Muscle layer of colon (tissue), 2 donors: ENCODE measurements around the gene FAM181A.

Experiments
- H3K27ac ChIP-seq: one replicate; pipeline ENCODE4 v1.7.0; 2013; ENCODE audit warnings: low read depth, mild to moderate bottlenecking, low read length, moderate library complexity
- H3K27me3 ChIP-seq, 2 donors: one replicate each; pipeline ENCODE4 v1.7.0; 2013; ENCODE audit warnings: low read length in 2 of 2, mild to moderate bottlenecking in 2 of 2; ENCODE audit not compliant: insufficient read depth in 2 of 2, control insufficient read depth in 1 of 2
- H3K36me3 ChIP-seq: one replicate; pipeline ENCODE4 v1.7.0; 2013; ENCODE audit warnings: mild to moderate bottlenecking, low read length; ENCODE audit not compliant: insufficient read depth
- H3K4me1 ChIP-seq: one replicate; pipeline ENCODE4 v1.7.0; 2013; ENCODE audit warnings: mild to moderate bottlenecking, low read length; ENCODE audit not compliant: insufficient read depth
- H3K4me3 ChIP-seq, 2 donors: one replicate each; pipeline ENCODE4 v1.7.0; 2013; ENCODE audit warnings: low read length in 2 of 2, low read depth in 1 of 2, mild to moderate bottlenecking in 1 of 2, moderate library complexity in 1 of 2
- H3K9ac ChIP-seq: one replicate; pipeline ENCODE4 v1.7.0; 2013; ENCODE audit warnings: low read length
- H3K9me3 ChIP-seq: one replicate; pipeline ENCODE4 v1.7.0; 2013; ENCODE audit warnings: mild to moderate bottlenecking, low read length
- donor health status: abdominal sarcoma.
- donor health status: Adenocarcinoma of cecum.

Gene FAM181A

GRCh38 chr14:93961620-93962019 lies 34.5 kb downstream of the FAM181A start:
- H3K27me3 ChIP-seq = no peaks in the 10 kb centered on the region
- no peak overlapping the region for H3K27ac ChIP-seq
- no peak overlapping the region for H3K4me3 ChIP-seq
- H3K9me3 ChIP-seq = no peaks in the 10 kb centered on the region
- peaks cover 54% of the 10 kb centered on the region for H3K36me3 ChIP-seq
- H3K4me1 ChIP-seq = peaks cover 67% of the 10 kb centered on the region
- no peak overlapping the region for H3K9ac ChIP-seq

GRCh38 chr14:93962701-93963601 lies 35.8 kb downstream of the FAM181A start:
- Histone ChIP-seq H3K9ac (no peak overlapping the region), H3K4me1 (peaks cover 67% of the 10 kb centered on the region), H3K4me3 (no peak overlapping the region), H3K27me3 (no peaks in the 10 kb centered on the region), H3K27ac (peak overlapping the region; percentile 39), H3K9me3 (no peaks in the 10 kb centered on the region), H3K36me3 (peaks cover 59% of the 10 kb centered on the region)

GRCh38 chr14:93963692-93964091 lies 36.5 kb downstream of the FAM181A start:
- no peaks in the 10 kb centered on the region for H3K27me3 ChIP-seq
- peaks cover 67% of the 10 kb centered on the region for H3K4me1 ChIP-seq
- H3K9me3 ChIP-seq = no peaks in the 10 kb centered on the region
- H3K36me3 ChIP-seq = peaks cover 52% of the 10 kb centered on the region
- no peak overlapping the region for H3K9ac ChIP-seq
- no peak overlapping the region for H3K27ac ChIP-seq
- H3K4me3 ChIP-seq = no peak overlapping the region

- H3K9ac ChIP-seq = no peak overlapping the region
- H3K36me3 ChIP-seq = peaks cover 47% of the 10 kb centered on the region
- no peaks in the 10 kb centered on the region for H3K9me3 ChIP-seq
- H3K4me3 ChIP-seq = no peak overlapping the region
- no peaks in the 10 kb centered on the region for H3K27me3 ChIP-seq
- no peak overlapping the region for H3K27ac ChIP-seq
- peaks cover 67% of the 10 kb centered on the region for H3K4me1 ChIP-seq
Measured at GRCh38 chr14:93964281-93964680, 37.1 kb downstream of the FAM181A start.

- peaks cover 68% of the 10 kb centered on the region for H3K4me1 ChIP-seq
- H3K4me3 ChIP-seq = no peak overlapping the region
- no peaks in the 10 kb centered on the region for H3K9me3 ChIP-seq
- no peaks in the 10 kb centered on the region for H3K27me3 ChIP-seq
- peaks cover 45% of the 10 kb centered on the region for H3K36me3 ChIP-seq
- H3K9ac ChIP-seq = no peak overlapping the region
- H3K27ac ChIP-seq = no peak overlapping the region
Measured at GRCh38 chr14:93964820-93965286, 37.7 kb downstream of the FAM181A start.

- H3K4me1 ChIP-seq = peaks cover 69% of the 10 kb centered on the region
- H3K9ac ChIP-seq = no peak overlapping the region
- no peaks in the 10 kb centered on the region for H3K27me3 ChIP-seq
- H3K4me3 ChIP-seq = no peak overlapping the region
- H3K36me3 ChIP-seq = peaks cover 40% of the 10 kb centered on the region
- H3K9me3 ChIP-seq = no peaks in the 10 kb centered on the region
- H3K27ac ChIP-seq = peak overlapping the region; percentile 37
Measured at GRCh38 chr14:93965287-93965821, 38.2 kb downstream of the FAM181A start.

- Histone ChIP-seq H3K27ac (peak overlapping the region; percentile 37), H3K4me1 (peaks cover 76% of the 10 kb centered on the region), H3K36me3 (peaks cover 35% of the 10 kb centered on the region), H3K4me3 (no peak overlapping the region), H3K9me3 (no peaks in the 10 kb centered on the region), H3K27me3 (no peaks in the 10 kb centered on the region), H3K9ac (no peak overlapping the region)
Measured at GRCh38 chr14:93965946-93966474, 38.9 kb downstream of the FAM181A start.

GRCh38 chr14:93967637-93968250 lies 40.6 kb downstream of the FAM181A start:
- H3K36me3 ChIP-seq = peaks cover 23% of the 10 kb centered on the region
- peaks cover 85% of the 10 kb centered on the region for H3K4me1 ChIP-seq
- no peak overlapping the region for H3K9ac ChIP-seq
- no peaks in the 10 kb centered on the region for H3K9me3 ChIP-seq
- no peak overlapping the region for H3K4me3 ChIP-seq
- no peaks in the 10 kb centered on the region for H3K27me3 ChIP-seq
- peak overlapping the region; percentile 49 for H3K27ac ChIP-seq

- Histone ChIP-seq H3K9ac (no peak overlapping the region), H3K27me3 (no peaks in the 10 kb centered on the region), H3K9me3 (no peaks in the 10 kb centered on the region), H3K36me3 (peaks cover 12% of the 10 kb centered on the region), H3K4me3 (no peak overlapping the region), H3K27ac (peak overlapping the region; percentile 64), H3K4me1 (peaks cover 83% of the 10 kb centered on the region)
Measured at GRCh38 chr14:93969082-93969828, 42.1 kb downstream of the FAM181A start.

- Histone ChIP-seq H3K36me3 (peaks cover 6% of the 10 kb centered on the region), H3K27ac (peak overlapping the region; percentile 64), H3K9ac (peak overlapping the region; percentile 8), H3K9me3 (no peaks in the 10 kb centered on the region), H3K4me1 (peaks cover 74% of the 10 kb centered on the region), H3K27me3 (no peaks in the 10 kb centered on the region), H3K4me3 (peak overlapping the region in 1 of 2 donors; percentile 51)
Measured at GRCh38 chr14:93970585-93970964, 43.4 kb downstream of the FAM181A start.
